LNCAP (cell line): ENCODE measurements around the gene AGT.

Experiments used
- CTCF ChIP-seq: fragments of 450-650 bp; IDR thresholded peaks from 2 replicates; pipeline ENCODE4 v1.5.1; 2017; ENCODE audit warnings: mild to moderate bottlenecking

AGT gene

GRCh38 chr1:230749150-230749549, 35.2 kb upstream of the AGT start:
- no peak for TF ChIP-seq CTCF

GRCh38 chr1:230747890-230748800, 34.2 kb upstream of the AGT start:
- no peak for TF ChIP-seq CTCF

GRCh38 chr1:230747127-230747730, 33.3 kb upstream of the AGT start, which contains the start of gene CAPN9:
Gene CAPN9 (plus strand): TSS chr1:230747388. CDS start chr1:230747497, 109 bp downstream.
- TF ChIP-seq CTCF, result no peak

GRCh38 chr1:230746617-230747016, 32.7 kb upstream of the AGT start:
- no peak for TF ChIP-seq CTCF

GRCh38 chr1:230745071-230745470, 31.1 kb upstream of the AGT start:
- no peak for TF ChIP-seq CTCF

- no peak for TF ChIP-seq CTCF
Measured at GRCh38 chr1:230744382-230744781, 30.5 kb upstream of the AGT start.

GRCh38 chr1:230743899-230744298, 30.0 kb upstream of the AGT start:
- TF ChIP-seq CTCF, result no peak
